Activated B cell treated with CpG ODN at 0.5 μM for 24 hours (primary cell): ENCODE data around the gene TSPOAP1. TPM values are rescaled to one million over a fixed set of nuclear protein-coding genes. Genes with fewer than 3 reads are reported as not detected.

Source experiments
- ATAC-seq: fragments of 200-7000 bp; cut with Tn5 transposase; one replicate; pipeline ENCODE4 v1.10.0; 2021; ENCODE audit warnings: low read depth, mild to moderate bottlenecking, moderate library complexity
- CTCF ChIA-PET: fragments of 350-600 bp; sonication (Branson Sonifier 250); formaldehyde crosslinking; loops from one replicate; lab custom pipeline; 2021; ENCODE audit warnings: antibody characterized with exemption; lab: Charles Lee
- POLR2A ChIA-PET: fragments of 350-600 bp; sonication (Branson Sonifier 250); formaldehyde crosslinking; loops from one replicate; lab custom pipeline; 2021; ENCODE audit warnings: antibody characterized with exemption; lab: Charles Lee
- DNase-seq: peaks from one replicate; pipeline ENCODE4 v3.0.0; 2022
- H3K27ac Mint-ChIP-seq: one replicate; pipeline ENCODE4 v1.8.0; 2020; ENCODE audit warnings: mixed read lengths
- H3K27me3 Mint-ChIP-seq: one replicate; pipeline ENCODE4 v1.8.0; 2021; ENCODE audit warnings: mixed read lengths
- H3K36me3 Mint-ChIP-seq: one replicate; pipeline ENCODE4 v1.8.0; 2021; ENCODE audit warnings: low read depth, mixed read lengths
- H3K4me1 Mint-ChIP-seq: one replicate; pipeline ENCODE4 v1.8.0; 2021; ENCODE audit warnings: mixed read lengths
- H3K4me3 Mint-ChIP-seq: one replicate; pipeline ENCODE4 v1.8.0; 2020; ENCODE audit warnings: mild to moderate bottlenecking, mixed read lengths
- H3K9me3 Mint-ChIP-seq: one replicate; pipeline ENCODE4 v1.8.0; 2020; ENCODE audit warnings: mixed read lengths
- CTCF ChIP-seq: fragments of 200-600 bp; IDR thresholded peaks from one replicate; pipeline ENCODE4 v1.8.0; 2022; ENCODE audit warnings: antibody characterized with exemption, mild to moderate bottlenecking
- intact Hi-C: fragments of 100-400 bp; cut with micrococcal nuclease; formaldehyde crosslinking; loops from one replicate; pipeline ENCODE4 v1.15.1; 2024
- total RNA-seq: library from RNA; stranded (reverse); gene quantifications from 2 replicates; pipeline ENCODE4 v1.2.3, GENCODE V29; 2022

The TSPOAP1 gene
- total RNA-seq, 1 donor from 2014 or later: 22.5 TPM

GRCh38 chr17:58338841-58339754 lies 10.5 kb upstream of the TSPOAP1 start:
- peaks cover 20% of the 10 kb centered on the region for H3K36me3 Mint-ChIP-seq
- intact Hi-C loops: loop anchor here (1.0 to 10.0 kb wide), 7 partner anchors 10 to 816 kb away; partner anchors contain the start of genes PRR11, SKA2 and SUPT4H1
- ChIA-PET POLR2A (interaction anchor here (0.5 to 18.6 kb wide), 14 partner anchors 9 to 816 kb away, joined by 3 to 3007 read pairs (median 4); partner anchors contain the start of genes HSF5, PRR11, RNF43 and SKA2), CTCF (interaction anchor here (1.2 to 5.3 kb wide), 4 partner anchors 11 to 149 kb away, joined by 4 to 47 read pairs (median 11); partner anchors contain the start of genes HSF5 and SUPT4H1)
- no peaks in the 10 kb centered on the region for H3K9me3 Mint-ChIP-seq
- peaks cover 99% of the 10 kb centered on the region for H3K4me1 Mint-ChIP-seq
- H3K27ac Mint-ChIP-seq: peak overlapping the region; percentile 99
- H3K4me3 Mint-ChIP-seq: peak overlapping the region; percentile 100
- ATAC-seq: peak; percentile 19
- TF ChIP-seq CTCF: no peak
- H3K27me3 Mint-ChIP-seq: no peaks in the 10 kb centered on the region
- peak; percentile 67 for DNase-seq

- H3K36me3 Mint-ChIP-seq: peaks cover 18% of the 10 kb centered on the region
- TF ChIP-seq CTCF: no peak
- H3K4me3 Mint-ChIP-seq: peak overlapping the region; percentile 100
- H3K27ac Mint-ChIP-seq: peak overlapping the region; percentile 99
- ChIA-PET CTCF (interaction anchor here (1.4 to 5.3 kb wide), 4 partner anchors 11 to 149 kb away, joined by 6 to 47 read pairs (median 11); partner anchors contain the start of genes HSF5, SUPT4H1 and TSPOAP1), POLR2A (interaction anchor here (0.5 to 27.9 kb wide), 16 partner anchors 1 to 817 kb away, joined by 3 to 3007 read pairs (median 6); partner anchors contain the start of genes PRR11, RNF43, SKA2 and SUPT4H1)
- peak; percentile 5 for ATAC-seq
- H3K27me3 Mint-ChIP-seq: no peaks in the 10 kb centered on the region
- H3K9me3 Mint-ChIP-seq: no peaks in the 10 kb centered on the region
- intact Hi-C loops: loop anchor here (1.0 to 10.0 kb wide), 7 partner anchors 9 to 816 kb away; partner anchors contain the start of genes PRR11, SKA2 and SUPT4H1
- DNase-seq: no peak
- peaks cover 99% of the 10 kb centered on the region for H3K4me1 Mint-ChIP-seq
These were observed 9.9 kb upstream of the TSPOAP1 start for GRCh38 chr17:58338454-58338840.

DNA sequence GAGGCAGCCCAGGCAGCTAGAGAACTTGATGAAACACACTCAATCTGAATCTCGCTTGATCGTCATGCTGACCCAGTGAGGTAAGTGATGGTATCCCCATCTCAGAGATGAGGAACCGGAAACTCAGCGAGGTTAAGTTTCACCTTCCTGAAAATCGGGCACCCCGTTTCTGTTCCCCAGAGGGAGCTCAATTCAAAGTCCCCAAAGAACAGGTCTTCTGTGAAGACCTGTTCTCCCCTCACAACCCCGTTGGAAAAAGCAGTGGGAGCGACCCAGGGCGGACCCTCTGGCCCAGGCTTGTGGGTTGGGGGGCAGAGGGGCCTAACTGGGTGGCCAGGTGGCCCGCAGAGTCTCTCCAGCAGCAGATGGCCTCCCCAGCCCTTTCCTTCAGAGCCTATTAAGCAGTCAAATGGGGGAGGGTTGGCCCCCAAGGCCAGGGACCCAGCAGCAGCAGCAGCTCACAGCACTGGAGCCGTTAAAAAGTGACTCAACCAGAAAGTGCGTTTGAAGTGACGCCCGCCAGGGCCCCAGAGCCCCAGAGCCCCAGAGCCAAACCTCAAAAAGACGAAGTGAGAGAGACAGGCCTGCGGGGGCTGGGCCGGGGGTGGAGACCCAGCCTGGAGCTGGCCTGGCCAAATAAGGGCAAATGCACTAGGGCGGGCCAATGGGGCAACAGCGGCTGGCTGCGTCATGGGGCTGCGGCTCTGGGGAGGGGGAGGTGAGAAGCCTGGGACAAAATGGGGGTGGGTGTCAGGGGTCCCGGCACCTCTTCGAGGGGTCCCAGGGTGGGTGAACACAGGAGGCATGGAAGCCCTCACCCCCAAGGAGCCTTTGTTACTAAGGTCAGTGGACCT lies 9.2 kb upstream of the TSPOAP1 start:
- DNase-seq (peak; percentile 84), ATAC-seq (peak; percentile 63)
- CTCF ChIA-PET: interaction anchor here (1.2 to 5.3 kb wide), 7 partner anchors 10 to 150 kb away, joined by 3 to 47 read pairs (median 7); partner anchors contain the start of genes HSF5, RNF43, SUPT4H1 and TSPOAP1
- no peaks in the 10 kb centered on the region for H3K27me3 Mint-ChIP-seq
- no peaks in the 10 kb centered on the region for H3K9me3 Mint-ChIP-seq
- H3K4me3 Mint-ChIP-seq: peak overlapping the region; percentile 100
- no peak for TF ChIP-seq CTCF
- intact Hi-C loops: loop anchor here (1.0 to 10.0 kb wide), 7 partner anchors 9 to 817 kb away; partner anchors contain the start of genes PRR11, SKA2 and SUPT4H1
- POLR2A ChIA-PET: interaction anchor here (0.6 to 27.9 kb wide), 27 partner anchors 1 to 1510 kb away, joined by 3 to 3007 read pairs (median 4); partner anchors contain the start of genes HSF5, MRPS23, PRR11 and RNF43
- peaks cover 97% of the 10 kb centered on the region for H3K4me1 Mint-ChIP-seq
- peaks cover 17% of the 10 kb centered on the region for H3K36me3 Mint-ChIP-seq
- peak overlapping the region; percentile 99 for H3K27ac Mint-ChIP-seq

DNA sequence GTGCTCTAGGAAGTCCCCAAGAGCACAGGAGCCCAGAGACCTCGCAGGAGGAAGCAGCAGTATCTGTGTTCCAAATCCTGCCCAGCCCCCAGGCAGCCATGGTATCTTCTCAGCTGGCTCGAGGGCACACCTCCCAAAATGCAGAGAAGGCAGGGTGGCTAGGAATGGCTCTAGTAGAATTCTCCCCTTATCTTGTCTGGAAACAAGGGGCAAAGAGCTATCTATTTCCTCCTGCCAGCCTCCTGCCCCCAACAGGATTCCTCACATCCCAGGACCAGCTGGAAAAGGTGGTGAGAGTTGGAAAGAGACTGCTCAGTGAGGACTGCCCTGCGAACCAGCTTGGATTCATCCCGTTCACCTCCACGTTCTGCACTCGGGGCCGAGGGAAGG lies 8.6 kb upstream of the TSPOAP1 start:
- H3K4me3 Mint-ChIP-seq: peak overlapping the region; percentile 100
- peak overlapping the region; percentile 99 for H3K27ac Mint-ChIP-seq
- peaks cover 92% of the 10 kb centered on the region for H3K4me1 Mint-ChIP-seq
- peak; percentile 48 for DNase-seq
- no peak for TF ChIP-seq CTCF
- peak; percentile 3 for ATAC-seq
- CTCF ChIA-PET: interaction anchor here (1.2 to 5.3 kb wide), 8 partner anchors 7 to 151 kb away, joined by 3 to 47 read pairs (median 10); partner anchors contain the start of genes HSF5, RNF43, SUPT4H1 and TSPOAP1
- no peaks in the 10 kb centered on the region for H3K9me3 Mint-ChIP-seq
- intact Hi-C loops: loop anchor here (5.0 to 10.0 kb wide), 4 partner anchors 295 to 818 kb away; partner anchors contain the start of genes PRR11 and SKA2
- no peaks in the 10 kb centered on the region for H3K27me3 Mint-ChIP-seq
- POLR2A ChIA-PET: interaction anchor here (0.6 to 27.9 kb wide), 25 partner anchors 2 to 1511 kb away, joined by 3 to 3007 read pairs (median 5); partner anchors contain the start of genes HSF5, MRPS23, PRR11 and RNF43
- H3K36me3 Mint-ChIP-seq: peaks cover 21% of the 10 kb centered on the region
